HCT116 (cell line): ENCODE data around the gene CD44.

ENCODE experiments used
- CEBPB ChIP-seq: IDR thresholded peaks from 2 replicates; pipeline ENCODE4 v1.6.1; 2012; ENCODE audit warnings: low read depth
- CTCF ChIP-seq, 3 experiments: fragments of 200-600 bp in 1 of 3; sonication (generic) in 1 of 3; IDR thresholded peaks in 2 of 3; conservative IDR thresholded peaks in 1 of 3; 2 replicates each; pipeline ENCODE4 v1.5.1; 2012 to 2017; ENCODE audit warnings: low read depth in 2 of 3, low read length in 2 of 3, antibody characterized with exemption in 1 of 3, borderline replicate concordance in 1 of 3, control low read depth in 1 of 3, mild to moderate bottlenecking in 1 of 3, mixed read lengths in 1 of 3, mixed run types in 1 of 3, moderate library complexity in 1 of 3; ENCODE audit not compliant: insufficient read depth in 1 of 3
- ELF1 ChIP-seq: IDR thresholded peaks from 2 replicates; pipeline ENCODE4 v1.6.1; 2012; ENCODE audit warnings: low read depth, borderline replicate concordance
- EZH2phosphoT487 ChIP-seq: fragments of 200-600 bp; IDR thresholded peaks from 2 replicates; pipeline ENCODE4 v1.6.1; 2018; ENCODE audit warnings: antibody characterized with exemption, borderline replicate concordance
- REST ChIP-seq: IDR thresholded peaks from 2 replicates; pipeline ENCODE4 v1.6.1; 2012; ENCODE audit warnings: low read depth
- YY1 ChIP-seq: IDR thresholded peaks from 2 replicates; pipeline ENCODE4 v1.6.1; 2011; ENCODE audit warnings: low read length, low read depth, moderate library complexity, mild to moderate bottlenecking; ENCODE audit not compliant: insufficient replicate concordance; ENCODE audit errors: extremely low read depth

- TF ChIP-seq YY1 (no peak), EZH2phosphoT487 (no peak), CTCF (IDR thresholded peaks at IDR 0.05 in 2 of 3, conservative IDR thresholded peaks at IDR 0.05 in 1 of 3; ENCODE audit: borderline replicate concordance in 1 of 3, insufficient read depth in 1 of 3, low read depth in 2 of 3, low read length in 2 of 3) (no peak), REST (no peak), ELF1 (no peak), CEBPB (no peak)
Observed at GRCh38 chr11:35232891-35233330, 93.9 kb downstream of the CD44 start.
